ENCODE measurements around the gene LCN15.
A peak's percentile ranks its signal among the peaks of the same experiment; 100 is the strongest.
"Not testable (repeated sequence)": the region's sequence is repeated elsewhere in the genome, so short reads cannot be mapped to it uniquely, and the experiment has no call there.

LCN15 gene, protein sequence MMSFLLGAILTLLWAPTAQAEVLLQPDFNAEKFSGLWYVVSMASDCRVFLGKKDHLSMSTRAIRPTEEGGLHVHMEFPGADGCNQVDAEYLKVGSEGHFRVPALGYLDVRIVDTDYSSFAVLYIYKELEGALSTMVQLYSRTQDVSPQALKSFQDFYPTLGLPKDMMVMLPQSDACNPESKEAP

GRCh38 chr9:136764301-136764891, at the start of gene LCN15:
TSS of gene LCN15 (minus strand) at chr9:136764518. CDS start at chr9:136764488, 30 bp downstream.
- no peak for DNase-seq

DNA sequence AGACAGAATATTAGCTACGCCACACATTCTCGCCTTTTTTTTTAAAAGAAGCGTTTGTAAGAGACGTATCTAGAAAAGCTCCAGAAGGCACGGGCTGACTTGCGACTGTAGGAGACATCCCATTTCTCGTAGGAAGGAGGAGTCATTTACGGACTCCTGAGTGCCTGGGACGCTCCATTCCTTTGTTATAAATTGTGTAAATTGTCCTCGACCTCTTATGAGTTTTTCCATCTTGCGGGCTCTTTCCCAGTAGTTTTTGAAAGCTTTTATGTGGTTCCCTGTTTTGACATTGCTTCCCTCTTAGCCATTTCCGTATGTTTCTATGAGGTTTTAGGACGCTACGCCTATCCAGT, 44.5 kb upstream of the LCN15 start:
- DNase-seq, result no peak

GRCh38 chr9:136808075-136808805, 43.9 kb upstream of the LCN15 start:
- DNase-seq, result no peak

- peak; percentile 58 for DNase-seq
Observed at GRCh38 chr9:136807281-136808074, 43.2 kb upstream of the LCN15 start, which contains the start of gene RABL6. TSS of gene RABL6 (plus strand) at chr9:136807948. CDS start at chr9:136808197, 249 bp downstream.

DNA sequence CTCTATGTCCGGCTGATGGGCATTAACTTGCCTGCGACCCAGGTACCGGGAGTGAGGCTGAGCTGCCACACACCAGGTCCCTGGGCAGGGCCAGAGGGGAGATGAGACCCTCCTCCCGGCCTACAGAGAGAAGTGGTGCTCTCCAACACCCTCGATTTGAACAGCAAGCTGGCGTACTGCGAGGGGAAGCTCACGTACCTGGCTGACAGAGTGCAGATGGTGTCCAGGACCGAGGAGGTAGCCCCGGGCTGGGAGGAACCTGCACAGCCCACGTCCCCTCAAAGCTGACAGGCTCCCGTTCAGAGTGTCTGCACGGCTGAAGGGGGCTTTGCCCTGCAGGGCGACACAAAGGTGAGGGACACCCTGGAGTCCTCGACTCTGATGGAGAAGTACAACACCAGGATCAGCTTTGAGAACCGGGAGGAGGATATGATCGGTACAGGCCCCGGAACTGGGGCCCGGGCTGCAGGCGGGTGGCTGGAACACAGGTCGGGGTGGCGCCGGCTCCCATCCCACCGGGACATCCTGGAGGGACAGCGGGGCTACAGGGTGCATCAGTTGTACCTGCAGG, 42.4 kb upstream of the LCN15 start:
- no peak for DNase-seq

DNA sequence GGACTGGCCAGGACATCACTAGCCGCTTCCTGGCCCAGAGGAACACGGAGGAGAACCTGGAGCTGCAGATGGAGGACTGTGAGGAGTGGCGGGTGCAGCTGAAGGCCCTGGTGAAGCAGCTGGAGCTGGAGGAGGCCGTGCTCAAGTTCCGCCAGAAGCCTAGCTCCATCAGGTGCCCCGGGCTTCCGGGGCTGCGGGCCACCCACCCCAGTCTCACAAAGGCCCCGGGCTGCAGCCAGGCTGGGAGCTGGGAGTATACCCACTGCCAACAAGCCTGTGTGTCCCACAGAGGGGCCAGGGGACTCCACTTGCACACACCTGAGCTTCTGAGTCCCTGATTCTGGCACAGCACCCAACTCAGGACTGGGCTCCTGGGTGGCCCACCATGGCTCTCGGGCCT, 41.7 kb upstream of the LCN15 start:
- no peak for DNase-seq

DNA sequence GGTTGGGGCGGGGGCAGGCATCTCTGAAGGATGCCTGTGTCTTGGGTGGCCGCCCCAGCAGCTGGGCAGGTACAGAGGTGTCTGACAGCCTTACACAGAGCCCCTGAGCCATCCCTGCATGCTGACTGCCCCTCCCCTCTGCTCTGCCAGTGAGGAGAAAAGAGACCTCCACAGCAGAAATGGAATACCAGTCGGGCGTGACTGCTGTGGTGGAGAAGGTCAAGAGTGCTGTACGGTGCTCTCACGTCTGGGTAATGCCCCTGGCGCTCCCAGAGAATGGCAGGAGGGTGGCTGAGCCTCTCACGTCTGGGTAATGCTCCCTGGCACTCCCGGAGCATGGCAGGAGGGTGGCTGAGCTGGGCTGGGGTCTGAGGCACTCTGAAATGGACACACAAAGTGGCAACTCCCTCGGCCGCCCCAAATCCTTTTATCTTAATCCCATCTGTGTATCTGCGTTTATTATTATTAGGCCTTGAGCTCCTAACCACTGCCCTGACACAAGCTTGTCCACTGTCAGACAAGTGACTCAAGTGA, 41.0 kb upstream of the LCN15 start:
- DNase-seq, result no peak

DNA sequence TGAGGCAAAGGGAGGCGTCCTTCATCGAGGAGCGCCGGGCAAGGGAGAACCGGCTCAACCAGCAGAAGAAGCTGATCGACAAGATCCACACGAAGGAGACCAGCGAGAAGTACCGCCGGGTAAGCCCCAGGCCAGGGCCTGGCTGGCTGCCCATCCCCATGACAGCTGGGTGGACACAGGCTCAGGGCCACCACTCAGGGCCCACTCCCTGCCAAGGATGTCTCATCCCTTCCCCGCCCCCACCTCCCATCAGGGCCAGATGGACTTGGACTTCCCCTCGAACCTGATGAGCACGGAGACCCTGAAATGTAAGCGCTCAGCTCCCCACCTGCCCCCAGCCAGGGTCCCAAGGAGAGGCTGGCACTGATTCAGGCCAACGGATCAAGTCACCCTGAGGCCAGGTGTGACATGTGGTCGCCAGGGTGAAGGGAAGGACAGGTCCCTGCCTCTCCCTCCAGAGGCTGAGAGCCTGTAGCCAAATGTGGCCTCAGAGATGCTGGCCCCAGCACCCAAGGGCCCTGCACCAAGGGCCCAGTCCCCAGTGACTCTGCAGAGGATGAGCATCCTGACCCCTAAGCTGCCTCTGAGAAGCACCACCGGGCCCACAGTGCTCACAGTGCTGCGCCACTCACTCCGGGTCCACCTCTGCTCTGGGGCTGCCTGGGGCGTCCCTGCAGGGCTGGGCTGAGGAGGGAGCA, 40.3 kb upstream of the LCN15 start:
- DNase-seq, result no peak

DNA sequence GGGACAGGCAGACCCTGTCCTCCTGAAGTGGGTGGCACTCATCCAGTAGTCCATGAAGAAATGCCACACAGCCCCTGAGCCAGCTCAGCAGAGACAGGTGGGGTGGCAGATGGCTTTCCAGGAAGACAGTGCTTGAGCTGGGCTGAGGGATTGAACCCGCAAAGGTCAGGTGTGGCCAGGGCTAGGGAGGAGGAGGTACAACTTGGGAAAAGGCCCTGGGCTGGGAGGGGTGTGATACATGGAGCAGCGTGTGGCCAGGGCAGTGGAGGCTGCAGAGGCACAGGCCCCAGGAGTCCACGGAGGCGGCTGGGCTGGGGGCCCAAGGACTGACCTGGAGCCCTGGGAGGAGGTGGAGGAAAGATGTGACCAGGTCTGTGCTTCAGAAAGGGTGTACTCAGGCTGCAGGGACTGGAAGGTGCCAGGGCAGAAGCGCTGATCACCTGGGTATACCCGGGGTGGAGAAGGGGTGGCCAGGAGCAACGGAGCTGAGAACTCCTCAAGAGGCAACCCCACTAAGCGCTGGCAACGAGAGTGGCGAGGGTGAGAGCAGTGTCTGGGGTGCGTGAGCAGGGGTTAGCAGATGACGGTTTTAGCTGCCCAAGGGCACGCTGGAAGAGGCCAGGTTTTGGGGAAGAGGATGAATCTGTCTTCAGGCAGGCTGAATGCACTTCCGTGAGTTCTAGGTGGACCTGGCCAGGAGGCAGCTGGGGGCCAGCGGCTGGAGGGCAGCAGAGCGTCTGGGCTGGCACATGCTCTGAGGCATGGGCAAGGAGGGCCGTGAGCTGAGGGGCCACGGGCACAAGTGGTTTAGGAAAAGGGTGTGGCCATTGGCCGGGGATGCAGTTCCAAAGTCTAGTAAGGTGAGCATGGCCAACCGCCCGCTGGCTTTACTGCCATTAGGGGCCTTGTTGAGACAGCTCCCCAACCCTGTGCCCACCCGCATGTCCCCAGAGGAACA, 39.5 kb upstream of the LCN15 start:
- no peak for DNase-seq

- DNase-seq, result not testable (repeated sequence)
Observed at GRCh38 chr9:136803009-136803550, 38.8 kb upstream of the LCN15 start.

- DNase-seq, result no peak
Observed at GRCh38 chr9:136802321-136802720, 38.0 kb upstream of the LCN15 start.

DNA sequence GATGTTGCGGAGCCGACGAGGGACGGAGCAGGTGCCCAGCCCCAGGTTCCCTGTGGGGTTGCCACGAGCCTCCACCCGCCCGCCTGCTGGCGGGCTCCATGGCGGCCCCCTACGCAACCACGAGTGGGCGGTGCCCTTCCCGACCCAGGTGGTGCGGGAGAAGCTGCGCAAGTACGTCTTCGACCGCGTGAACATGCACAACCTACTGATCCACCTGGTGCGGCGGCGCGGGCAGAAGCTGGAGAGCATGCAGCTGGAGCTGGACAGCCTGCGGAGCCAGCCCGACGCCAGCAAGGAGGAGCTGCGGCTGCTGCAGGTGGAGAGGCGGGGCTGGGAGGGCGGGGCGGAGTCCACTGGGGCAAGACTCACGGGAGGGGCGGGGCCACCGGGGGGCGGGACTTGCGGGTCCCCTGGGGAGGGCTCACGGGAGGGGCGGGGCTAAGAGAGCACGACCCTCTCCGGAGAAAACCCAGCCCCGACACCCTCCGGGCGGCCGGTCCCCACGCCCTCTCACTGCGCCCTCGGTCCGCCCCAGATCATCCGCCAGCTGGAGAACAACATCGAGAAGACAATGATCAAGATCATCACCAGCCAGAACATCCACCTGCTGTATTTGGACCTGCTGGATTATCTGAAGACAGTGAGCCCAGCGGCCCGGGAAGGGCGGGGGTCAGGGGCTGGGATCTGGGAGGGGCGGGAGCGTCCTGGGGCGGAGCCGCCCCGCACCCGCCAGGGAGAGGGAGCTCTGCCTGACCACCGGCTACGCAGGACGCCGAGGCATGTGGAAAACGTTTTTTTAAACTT, 35.7 kb upstream of the LCN15 start:
- peak; percentile 31 for DNase-seq

DNA sequence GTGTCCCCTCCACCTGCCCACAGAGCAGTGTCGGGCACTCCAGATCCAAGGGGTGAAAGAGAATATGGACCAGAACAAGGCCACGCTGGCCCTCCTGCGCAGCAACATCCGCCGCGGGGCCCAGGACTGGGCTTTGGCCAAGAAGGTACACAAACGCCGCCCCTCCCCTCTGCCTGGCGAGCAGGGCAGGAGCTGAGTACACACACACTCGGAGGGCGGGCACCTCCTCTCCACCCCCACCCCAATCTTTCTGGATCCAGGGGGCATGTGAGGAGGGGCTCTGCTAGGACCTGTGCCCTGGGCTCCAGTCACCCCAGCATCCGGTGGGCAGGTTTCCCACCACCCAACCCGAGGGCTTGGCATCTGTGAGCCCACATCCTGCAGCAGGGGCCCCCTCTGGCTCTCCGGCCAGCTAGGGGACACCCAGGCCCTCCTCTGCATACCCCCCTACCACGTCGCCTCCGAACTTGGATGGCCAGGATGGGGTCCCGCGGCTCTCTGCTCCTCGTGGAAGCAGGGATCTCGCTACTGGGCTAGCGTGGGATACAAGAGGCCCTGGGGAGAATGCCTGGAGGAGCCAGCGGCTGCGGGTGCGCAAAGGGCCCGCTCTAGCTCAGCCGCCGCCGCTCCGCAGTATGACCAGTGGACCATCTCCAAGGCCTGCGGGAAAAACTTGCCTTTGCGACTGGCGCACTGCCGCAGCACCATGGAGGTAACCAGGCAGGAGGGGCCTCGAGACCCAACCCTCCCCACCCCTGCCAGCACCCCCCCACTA, 34.9 kb upstream of the LCN15 start:
- DNase-seq, result no peak

- no peak for DNase-seq
Observed at GRCh38 chr9:136798708-136799078, 34.4 kb upstream of the LCN15 start.

DNA sequence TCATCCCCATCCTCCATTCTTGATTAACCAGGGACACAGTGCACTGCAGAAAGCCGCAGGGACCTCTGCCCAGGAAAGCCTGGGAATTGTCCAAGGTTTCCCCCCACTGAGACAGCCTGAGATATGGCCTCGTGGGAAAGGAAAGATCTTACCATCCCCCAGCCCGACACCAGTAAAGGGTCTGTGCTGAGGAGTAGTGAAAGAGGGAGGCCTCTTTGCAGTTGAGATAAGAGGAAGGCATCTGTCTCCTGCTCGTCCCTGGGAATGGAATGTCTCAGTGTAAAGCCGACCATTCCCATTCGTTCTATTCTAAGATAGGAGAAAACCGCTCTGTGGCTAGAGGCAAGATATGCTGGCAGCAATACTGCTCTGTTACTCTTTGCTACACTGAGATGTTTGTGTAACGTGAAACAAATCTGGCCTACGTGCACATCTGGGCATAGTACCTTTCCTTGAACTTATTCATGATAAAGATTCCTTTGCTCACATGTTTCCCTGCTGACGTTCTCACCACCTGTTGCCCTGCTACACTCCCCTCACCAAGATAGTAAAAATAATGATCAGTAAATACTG, 32.5 kb upstream of the LCN15 start:
- not testable (repeated sequence) for DNase-seq

DNA sequence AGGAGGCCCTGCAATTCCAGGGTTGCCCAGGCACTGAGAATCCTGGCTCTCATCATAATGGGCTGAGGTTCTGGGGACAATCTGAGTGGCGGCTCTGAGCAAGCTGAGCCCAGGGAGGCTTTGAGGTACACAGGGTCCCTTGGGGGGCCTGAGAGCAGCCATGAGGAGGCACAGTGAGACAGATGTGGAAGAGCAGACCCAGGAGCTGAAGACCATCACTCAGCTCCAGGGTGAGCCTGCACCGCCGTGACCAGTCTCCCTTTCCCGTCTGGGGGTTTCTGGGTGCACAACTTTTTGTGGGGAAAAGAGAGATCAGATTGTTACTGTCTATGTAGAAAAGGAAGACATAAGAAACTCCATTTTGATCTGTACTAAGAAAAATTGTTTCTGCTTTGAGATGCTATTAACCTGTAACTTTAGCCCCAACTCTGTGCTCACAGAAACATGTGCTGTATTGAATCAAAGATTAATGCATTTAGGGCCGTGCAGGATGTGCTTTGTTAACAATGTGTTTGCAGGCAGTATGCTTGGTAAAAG, 32.0 kb upstream of the LCN15 start, which contains the start of gene CCDC183:
TSS of gene CCDC183 (plus strand) at position 101 of the 537 bp plus-strand sequence. CDS start at position 161, 60 bp downstream.
- DNase-seq, result no peak

DNA sequence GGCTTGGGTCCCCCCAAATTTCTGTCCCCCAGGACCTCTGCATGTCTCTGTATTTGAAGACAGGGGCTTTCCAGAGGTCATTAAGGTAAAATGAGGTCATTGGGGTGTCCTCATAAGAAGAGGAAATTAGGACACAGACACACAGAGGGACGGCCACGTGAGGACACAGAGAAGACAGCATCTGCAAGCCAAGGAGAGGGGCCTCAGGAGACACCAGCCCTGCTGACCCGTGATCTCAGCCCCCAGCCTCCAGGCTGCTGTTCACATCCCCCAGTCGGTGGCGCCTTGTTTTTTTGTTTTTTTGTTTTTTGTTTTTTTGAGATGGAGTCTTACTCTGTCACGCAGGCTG, 30.7 kb upstream of the LCN15 start:
- DNase-seq, result no peak

- DNase-seq, result no peak
Observed at GRCh38 chr9:136794281-136794999, 30.1 kb upstream of the LCN15 start.
